Stimulated activated CD4-positive, alpha-beta T cell treated with anti-CD3 and anti-CD28 coated beads, TNF-alpha, amount 100 ng/mL, for 48 hours (primary cell): ENCODE data around the gene CARMIL1.

Experiments used
- DNase-seq, 3 donors: peaks; one replicate each; pipeline ENCODE4 v3.0.0-alpha.2; 2020; ENCODE audit warnings: low read depth in 3 of 3

The CARMIL1 gene

DNA sequence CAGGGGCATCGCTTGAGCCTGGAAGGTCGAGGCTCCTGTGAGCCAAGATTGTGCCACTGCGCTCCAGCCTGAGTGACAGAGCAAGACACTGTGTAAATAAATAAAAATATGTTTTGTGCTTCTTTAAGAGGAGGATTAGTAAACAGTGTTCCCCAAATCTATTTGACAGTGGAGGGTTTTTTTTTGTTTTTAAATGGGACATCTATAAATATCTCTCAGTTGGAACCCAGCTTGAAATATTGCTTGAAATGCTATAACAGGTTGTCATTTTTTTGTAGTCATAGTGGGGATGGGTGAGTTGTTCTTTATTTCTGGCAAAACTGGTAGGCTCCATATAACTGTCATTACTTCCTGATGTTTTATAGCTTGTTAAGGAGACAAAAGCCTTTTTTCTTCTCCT is 54.3 kb downstream of the CARMIL1 start:
- DNase-seq = no peak

DNA sequence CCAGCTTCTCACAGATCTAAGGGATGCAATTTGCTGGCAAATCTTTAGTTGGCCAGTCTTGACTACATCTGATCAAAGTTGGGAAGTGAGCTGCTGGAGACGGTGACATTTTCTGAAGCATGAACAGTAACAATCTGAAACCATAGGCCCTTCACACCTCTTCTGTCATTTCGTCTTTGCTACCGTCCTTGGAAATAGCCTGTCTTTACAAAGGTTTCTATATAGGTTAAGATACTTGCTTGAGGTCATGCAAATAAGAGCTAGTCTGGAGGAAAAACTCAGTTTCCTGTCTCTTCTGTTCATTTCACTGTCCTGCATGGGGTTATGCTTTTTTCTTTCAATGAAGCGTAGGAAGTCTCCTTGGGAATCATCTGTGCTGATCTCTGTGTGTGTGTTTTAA is 55.6 kb downstream of the CARMIL1 start:
- DNase-seq = no peak

DNA sequence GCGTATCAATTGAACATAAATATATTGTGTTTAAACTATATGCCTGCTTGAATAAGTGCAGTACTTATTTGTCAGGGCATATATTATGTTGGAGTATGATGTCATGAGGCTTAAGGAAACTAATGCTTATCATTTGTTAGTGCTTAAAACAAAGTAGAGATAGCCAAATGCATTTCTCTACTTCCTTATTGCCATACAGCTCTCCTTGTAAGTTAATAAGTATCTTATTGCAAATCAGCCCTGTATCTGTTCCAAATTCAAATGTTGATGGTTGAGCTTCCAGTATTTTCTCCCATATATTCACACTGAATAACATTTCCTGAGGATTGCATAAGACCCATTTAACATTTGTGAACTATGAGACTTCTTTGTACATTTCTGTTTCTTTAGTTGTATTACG is 57.8 kb downstream of the CARMIL1 start:
- no peak for DNase-seq

DNA sequence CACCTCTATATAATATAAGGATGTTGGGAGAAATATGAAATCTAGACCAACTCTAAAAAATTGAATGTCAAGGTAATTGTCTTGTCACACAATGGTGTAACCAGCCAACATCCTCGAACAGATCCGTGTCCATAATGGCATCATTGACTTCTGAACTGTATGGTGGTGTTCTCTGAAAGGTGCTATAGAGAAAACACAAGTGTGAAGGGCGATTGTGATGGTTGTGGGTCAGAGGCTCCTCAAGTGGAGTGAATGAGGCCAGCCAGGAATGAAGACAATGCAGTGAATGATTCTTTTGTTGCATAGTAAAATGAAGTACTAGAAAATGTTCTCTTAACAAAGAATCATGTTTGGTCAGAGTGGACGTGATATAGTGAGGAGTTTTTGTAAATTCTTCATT is 58.3 kb downstream of the CARMIL1 start:
- no peak for DNase-seq

DNA sequence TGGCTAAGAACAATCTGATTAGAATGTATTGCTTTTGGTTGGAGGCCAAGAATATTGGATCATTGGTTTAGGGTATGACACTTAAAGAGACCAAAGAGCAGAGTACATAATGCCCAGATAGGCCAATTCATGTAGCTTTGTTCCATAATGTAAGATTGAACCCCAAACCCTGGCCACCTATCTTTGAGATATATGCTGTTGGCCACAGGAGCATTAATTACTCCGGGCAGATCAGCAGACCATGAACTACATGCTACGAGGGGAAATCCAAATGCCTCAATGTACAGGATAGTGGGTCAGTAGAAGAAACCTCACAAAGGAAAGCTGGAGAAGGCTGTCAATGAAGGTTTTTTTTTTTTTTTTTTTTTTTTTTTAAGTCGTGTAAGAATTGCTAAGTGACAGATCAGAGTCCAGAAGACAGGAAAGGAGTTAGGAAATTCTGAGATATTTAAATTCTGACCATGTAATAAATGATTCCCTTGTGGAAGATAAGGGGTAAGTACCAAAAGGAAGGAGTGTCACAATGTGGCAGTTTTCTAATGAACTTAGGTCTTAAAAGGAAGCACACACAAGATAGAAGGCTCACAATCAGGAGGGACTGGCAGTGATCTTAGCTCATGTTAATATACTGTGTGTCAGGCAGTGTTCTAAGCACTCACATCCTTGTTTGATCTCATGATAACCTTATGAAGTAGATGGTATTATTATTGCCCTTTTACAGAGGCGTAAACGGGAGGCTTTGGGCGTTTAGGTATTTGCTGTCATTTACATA is 61.4 kb downstream of the CARMIL1 start:
- DNase-seq = no peak

DNA sequence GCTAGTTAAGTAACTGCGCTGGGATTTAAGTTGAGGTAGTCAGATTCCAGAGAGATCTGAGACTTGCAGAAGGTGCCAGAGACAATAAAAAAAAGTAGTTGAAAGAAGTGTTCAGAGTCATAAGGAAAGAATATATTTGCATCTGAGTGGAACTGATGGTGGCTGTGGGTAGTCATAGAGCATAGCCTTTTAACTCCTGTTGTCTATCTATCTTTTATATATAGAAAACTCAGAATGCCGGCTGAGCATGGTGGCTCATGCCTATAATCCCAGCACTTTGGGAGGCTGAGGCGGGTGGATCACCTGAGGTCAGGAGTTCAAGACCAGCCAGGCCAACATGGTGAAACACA is 62.0 kb downstream of the CARMIL1 start:
- no peak for DNase-seq

DNA sequence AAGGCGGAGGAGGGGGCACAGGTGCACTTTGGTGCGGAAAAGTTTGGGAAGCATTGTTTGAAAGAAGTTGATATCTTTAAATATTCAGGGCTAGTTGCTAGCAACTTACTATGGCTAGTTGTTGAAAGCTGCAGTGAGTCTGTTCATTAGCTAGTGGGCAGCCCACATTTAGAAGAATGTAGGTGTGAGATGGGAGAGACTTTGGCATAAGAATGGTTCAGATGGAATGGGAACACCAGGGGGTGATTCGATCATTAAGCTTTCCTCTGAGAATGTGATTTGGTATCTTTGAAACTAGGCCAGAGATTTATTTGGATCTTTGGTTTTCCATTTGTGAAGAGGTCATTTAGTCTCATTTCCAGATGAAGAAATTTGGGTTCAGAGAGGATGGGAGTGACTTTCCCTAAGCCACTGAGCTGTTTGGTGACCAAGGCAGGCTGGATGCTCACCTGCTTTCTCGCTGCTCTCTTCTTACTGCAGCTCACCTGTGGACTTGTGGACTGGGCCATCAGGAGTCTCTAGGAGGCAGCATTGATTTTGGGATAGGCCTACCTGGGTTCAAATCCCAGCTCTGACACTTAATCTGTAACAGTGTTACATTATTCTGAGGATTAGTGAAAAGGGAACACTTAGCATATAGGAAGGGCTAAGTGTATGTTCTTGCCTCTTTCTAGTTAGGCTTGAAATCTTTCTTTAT is 62.9 kb downstream of the CARMIL1 start:
- no peak for DNase-seq

DNA sequence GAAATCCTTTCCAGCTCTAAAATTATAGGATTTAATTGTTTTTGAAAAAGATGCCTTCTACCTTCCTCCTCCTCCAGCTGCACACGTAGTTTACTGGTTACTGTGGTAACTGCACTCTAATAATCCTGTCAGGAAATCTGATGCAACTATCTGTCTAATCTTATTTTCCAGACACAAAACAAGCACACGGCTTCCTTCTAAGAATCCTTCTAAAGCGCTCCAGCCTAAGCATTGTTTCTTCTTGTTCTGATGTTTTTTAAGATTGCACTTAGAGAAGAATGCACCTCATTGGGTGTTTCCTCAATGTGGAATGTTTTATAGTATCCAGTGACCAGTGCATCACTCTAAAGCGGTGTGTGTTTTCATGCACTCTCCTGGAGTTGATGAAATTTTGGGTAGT is 63.6 kb downstream of the CARMIL1 start:
- DNase-seq = no peak

DNA sequence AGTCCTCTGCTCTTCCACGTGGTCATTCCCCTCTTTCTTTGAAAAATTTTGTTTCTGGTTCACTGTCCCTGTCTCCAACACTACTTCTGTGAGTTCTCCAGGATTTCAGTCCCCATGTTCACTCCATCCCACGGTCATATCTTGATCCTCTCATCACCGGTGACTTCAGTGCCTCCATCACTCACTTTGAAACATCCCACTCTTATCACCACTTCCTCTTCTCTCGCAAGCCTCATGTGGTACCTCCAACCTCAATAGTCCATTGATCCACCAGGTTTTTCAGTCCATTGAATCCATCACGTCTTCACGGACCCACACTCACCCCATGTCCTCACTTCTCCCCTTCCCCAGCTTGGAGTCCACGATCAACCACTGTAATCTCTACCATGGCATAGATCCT is 64.8 kb downstream of the CARMIL1 start:
- DNase-seq = no peak

DNA sequence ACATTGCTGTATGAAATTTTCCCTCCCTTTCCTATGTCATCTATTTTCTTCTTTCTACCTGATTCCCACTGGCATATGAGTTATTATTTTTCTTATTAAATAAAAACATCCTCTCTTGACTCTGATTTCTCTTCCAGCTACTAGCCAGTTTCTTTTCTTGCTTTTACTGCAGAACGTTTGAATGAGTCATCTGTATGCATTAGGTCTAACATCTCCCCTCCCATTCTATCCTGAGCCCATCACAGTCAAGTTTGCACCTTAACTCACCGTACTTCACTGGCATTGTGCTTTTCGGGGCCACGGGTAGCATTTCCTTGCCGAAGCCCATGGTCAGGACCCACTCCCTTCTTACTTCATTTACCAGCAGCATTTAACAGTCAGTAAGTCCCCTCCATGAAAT is 65.7 kb downstream of the CARMIL1 start:
- no peak for DNase-seq

DNA sequence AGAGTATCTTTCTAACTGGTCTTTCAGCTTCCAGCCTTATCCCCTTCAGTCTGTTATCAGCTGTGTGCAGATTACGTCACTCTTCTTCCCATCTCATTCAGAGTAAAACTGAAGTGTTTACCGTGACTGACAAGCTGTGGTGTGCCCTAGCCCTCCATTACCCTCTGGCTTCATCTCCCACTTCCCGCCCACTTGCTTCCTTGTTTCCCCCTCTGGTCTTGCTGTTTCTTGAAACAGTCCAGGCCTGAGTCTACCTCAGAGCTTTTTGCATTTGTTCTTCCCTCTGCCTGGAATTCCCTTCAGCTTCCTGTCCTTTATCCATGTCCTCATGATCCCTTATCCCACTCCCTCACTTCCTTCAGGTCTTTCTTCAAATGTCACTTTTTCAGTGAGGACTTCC is 66.9 kb downstream of the CARMIL1 start:
- DNase-seq = no peak

DNA sequence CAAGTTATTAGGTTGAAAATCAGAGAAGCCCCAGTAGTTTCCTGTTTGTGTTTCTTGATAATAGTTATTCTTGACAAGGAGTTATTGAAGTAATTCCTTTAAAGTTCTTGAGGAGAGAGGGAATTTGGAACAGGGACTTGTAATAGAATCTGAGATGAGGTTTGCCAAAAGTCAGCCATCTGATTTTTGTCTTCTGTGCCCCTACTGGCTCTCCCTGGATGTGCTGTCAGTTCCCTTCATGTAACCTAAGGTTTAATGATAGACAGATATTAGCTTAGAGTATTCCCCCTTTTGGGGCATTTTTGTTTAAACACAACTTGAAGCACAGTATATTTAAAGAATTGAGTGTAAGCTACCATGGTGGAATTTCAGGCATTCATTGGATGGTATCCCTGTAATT is 71.4 kb downstream of the CARMIL1 start:
- no peak for DNase-seq

DNA sequence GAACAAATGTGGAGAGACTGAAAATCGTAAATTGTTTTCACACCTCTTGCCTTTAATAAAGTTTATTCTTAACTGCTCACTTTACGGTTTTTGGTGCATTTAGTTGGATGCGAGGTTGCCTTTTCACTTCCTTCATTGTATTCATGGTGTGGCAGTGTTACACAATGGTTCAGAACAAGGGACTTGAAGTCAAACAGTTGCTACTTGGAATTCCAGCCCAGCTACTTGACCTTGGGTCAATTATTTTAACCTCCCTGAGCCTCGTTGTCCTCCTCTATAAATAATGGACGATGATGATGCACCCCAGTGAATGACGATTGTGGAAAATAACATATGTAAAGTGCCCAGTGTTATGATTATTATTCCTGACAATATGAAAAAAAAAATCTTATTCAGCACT is 72.3 kb downstream of the CARMIL1 start:
- DNase-seq = no peak

DNA sequence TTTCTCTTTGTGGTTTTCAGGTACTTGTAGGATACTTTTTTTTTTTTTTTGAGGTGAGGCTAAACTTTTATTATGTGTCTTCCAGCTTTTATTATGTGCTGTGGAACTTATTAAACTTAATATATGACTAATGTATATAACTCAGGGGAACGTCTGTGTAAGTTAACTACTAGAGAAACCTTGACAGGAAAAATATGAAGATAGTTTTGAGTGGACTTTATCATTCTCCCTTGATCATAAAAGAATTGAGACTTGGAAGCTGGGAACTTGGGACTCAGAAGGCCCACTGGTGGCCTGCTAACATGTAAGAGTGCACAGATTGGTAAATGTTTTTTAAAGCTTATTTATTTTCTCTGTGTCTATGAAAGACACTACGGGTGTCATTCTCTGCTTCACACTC is 73.1 kb downstream of the CARMIL1 start:
- no peak for DNase-seq

DNA sequence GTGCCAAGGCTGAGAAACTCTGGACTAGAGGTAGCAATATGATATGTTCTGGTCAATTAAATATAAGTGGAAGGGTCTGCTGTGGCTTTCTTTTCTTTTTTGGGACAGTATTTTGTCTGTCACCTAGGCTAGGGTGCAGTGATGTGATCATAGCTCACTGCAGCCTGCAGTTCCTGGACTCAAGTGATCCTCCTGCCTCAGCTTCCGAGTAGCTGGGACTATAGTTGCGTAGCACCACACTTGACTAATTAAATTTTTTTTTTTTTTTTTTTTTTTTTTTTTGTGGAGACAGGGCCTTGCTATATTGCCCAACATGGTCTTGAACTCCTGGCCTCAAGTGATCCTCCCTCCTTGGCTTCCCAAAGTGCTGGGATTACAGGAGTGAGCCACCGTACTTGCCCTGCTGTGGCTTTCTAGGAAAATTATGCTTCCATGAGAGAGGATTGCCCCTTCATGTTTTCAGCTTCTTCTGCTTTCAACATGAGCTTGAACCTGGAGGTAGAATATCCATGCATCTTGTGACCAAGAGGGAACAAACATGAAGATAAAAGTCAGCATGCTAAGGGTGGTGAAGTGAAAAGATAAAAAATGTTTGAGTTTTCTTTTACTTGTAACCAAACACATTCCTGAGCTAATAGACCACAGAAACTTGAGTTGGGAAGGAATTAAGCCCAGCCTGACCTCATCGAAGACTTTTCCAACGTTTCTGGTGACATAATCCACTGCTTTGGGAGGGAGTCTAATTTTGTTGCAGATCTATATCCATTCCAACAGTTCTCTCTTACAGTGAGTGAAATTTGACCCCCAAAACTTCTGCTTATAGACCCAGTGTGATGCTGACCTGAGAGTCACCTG is 75.1 kb downstream of the CARMIL1 start:
- no peak for DNase-seq

DNA sequence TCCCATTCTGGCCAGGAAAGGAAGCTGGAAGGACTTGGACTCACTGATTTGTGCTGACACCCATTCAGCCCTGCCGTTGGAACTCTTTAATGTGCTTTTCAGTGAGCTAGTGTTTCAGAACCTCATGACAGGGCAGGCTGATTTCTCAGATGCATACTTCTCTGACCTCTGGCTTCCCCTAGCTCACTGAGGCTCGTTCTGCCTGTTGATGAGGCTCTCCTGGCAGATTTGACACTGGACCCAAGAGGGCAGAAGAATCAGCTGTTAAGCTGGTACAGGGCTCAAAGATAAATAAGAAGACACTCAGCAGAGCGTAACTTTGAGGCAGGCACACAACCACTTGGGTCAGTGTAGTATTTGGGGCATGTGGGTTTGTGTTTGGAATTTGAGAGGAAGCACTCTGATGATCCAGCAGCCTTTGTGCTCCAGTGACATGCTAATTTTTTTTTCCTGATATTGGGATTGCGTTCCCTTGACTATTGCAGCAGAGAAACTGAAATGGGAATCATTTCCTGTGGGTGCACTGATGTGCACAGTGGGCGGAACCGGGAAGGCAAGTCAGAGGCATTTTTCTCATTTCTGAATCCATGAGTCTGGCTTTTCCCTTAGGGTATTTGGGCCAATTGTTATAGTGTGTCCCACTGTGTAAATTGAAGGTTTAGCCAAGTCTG is 80.2 kb downstream of the CARMIL1 start:
- no peak for DNase-seq

DNA sequence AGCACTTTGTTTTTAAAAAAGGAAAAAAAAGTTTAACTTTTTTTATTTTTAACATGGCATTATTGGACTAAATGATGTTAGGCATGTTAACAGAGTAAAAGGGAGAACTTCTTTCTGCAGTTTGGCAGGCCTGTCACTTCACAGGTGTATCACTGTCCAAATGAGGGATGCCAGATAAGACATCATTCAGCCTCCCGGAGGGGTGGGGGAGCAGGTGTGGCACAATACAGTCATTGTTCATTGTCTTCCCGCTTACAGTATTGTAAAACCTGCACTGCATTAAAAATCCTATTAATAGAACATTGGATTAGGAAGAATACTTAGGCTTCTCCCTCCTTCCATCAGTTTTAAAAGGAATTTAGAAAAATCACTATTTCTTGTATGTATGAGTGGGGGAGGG is 80.7 kb downstream of the CARMIL1 start:
- no peak for DNase-seq

DNA sequence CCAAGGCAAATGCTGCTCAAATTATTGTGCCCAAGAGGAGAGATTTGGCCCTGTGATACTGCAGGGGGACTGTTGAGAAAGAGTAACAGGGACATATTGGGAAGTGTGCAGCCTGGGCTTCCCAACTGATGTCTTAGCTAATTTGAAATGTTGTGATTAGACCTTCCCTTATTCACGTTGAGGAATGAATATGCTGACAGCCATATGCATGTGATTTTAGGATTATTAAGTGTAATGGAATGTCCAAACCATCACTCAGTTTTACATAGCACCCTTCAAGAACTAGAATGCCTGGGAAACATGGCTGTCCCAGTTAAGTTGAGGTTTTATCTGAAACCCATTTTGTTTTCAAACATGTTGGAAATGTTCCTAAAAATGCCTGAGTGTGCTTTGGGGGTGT is 81.4 kb downstream of the CARMIL1 start:
- no peak for DNase-seq

DNA sequence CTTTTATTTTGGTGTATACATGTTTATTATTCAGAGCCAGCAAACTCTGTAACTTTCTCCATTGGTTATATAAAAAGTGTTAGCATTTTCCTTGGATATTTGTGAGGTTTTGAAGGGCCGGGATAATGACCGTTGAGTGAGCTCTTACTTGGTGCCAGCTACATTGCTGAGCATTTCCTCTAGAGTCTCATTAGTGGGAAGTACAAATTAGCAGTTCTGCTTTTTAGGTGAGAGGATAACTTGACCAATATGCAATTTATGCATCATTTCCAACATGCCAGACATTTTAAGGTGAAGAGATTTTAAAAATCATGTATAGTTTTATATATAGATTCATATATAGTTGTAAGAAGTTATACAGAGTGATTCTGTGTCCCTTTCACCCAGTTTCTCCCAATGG is 84.3 kb downstream of the CARMIL1 start:
- no peak for DNase-seq

DNA sequence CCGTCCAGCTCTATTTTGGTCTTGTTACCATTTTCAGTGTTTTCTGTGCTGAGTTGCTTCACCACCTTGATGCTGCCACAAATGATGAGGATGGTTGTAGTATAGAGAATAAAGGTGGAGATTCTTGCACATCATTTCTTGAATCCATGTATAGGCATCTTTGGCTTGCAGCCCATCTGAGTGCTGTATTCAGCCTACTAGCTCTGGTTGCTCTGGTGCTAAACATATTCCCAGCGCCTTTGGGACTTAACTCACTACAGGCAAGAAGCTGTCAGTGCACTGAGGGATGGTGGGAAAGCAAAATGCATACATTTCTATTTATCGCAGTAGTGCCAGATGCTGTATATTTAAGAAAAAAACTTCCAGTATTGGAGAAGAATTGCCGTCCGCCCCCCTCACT is 86.0 kb downstream of the CARMIL1 start:
- DNase-seq = no peak

DNA sequence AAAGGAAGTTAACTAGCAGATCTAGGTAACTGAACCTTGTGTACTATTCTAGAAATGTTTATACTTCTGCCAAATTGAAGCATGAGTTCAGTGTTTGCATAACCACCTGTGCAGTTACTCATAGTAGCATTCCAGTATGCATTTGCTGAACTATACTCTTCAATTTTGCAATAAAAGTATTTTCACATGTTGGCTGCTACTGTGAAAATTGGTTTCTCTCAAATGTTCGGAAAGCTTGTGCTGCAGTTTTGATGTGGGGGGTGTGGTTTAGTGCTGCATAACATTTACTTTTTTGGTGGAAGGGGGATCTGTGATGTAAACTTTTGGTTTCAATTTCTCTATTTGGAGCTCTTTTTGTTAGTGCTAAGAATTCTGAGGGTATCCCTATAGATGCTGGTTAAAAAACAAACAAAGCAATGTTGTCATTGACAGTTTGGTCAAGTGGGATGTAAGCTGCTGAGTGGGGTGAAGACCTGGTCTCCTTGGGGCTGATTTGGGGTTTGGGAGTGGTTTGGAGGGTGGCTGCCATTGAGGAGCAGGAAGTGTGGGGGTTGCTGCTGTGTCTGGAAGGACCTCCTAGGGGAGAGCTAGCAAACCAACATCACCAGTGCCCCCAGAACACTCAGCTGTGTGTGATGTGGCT is 87.8 kb downstream of the CARMIL1 start:
- no peak for DNase-seq

DNA sequence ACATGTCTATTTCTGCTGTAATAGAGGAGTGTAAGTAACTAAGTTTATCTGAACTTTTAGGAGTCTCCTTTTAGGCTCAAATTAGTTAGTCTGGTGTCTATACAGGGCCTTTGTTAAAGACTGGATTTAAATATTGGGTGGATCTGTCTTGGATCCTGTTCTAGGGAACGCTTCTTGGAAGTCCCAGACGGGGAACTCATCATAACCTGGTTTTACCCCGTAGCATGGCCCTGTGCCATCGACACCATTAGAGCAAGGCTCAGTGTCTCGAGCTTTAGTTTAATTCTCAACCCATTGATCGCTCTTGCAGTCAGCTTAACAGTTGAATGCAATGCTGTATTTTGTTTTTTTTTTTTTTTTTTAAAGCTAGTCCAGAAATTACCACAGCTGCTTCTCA is 89.9 kb downstream of the CARMIL1 start:
- DNase-seq = no peak
